Measurements from ENCODE around the gene AIG1. TPM values are rescaled to one million over a fixed set of nuclear protein-coding genes. Genes with fewer than 3 reads are reported as not detected.

Gene AIG1
- total and polyA plus RNA-seq, 4 donors: 19.9 to 31.7 (median 27.3) TPM

DNA sequence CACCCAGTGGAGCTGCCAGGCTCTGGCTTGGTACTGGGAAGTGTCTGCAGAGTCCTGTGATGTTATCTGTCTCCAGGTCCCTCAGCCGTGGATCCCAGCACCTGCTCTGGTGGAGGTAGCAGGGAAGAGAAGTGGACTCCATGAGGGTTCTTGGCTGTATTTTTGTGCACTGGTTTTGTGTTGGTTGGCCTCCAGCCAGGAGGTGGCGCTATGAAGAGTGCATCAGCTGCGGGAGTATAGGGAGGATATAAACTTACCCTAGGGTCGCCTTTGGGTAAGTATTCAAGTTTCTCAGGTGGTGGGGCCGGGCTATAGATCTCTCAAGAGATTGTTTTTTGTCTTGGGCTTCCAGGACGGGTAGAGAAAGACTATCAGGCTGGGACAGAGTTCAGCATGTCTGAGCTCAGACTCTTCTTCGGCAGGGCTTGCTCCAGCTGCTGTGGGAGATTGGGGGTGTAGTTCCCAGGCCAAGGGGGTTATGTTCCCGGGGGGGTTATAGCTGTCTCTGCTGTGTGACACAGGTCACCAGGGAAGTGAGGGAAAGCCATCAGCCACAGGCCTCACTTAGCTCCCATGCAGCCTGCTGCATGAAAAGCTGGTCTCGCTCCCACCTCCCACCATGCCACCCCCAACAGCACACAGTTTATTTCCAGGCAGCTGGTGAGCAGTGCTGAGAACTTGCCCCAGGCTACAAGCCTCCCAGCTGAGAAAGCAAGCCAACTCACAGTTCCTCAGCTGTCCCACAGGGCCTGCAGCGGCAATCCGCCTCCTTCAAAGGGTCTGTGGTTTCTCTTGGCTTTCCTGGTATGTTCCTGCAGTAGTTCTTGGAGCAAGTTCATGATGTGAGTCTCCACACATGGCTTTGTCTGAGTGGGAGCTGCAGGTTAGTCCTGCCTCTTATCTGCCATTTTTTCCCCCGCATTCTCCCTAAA, 115.7 kb downstream of the AIG1 start:
- peaks cover 0 to 5% (median 0%) of the 10 kb centered on the region in 5 donors for H3K4me1 ChIP-seq (ENCODE audit: control insufficient read depth in 5 of 5, insufficient read depth in 5 of 5, low read length in 5 of 5)
- H3K9ac ChIP-seq (ENCODE audit: insufficient read depth in 1 of 2, low read length in 2 of 2): no peak overlapping the region
- H3K27me3 ChIP-seq (ENCODE audit: control insufficient read depth in 3 of 3, insufficient read depth in 3 of 3, low read length in 2 of 3): no peaks in the 10 kb centered on the region
- H3K9me3 ChIP-seq (ENCODE audit: control insufficient read depth in 4 of 4, insufficient read depth in 3 of 4, low read length in 3 of 4): peaks cover 0 to 8% (median 2%) of the 10 kb centered on the region in 4 donors
- no peak overlapping the region for H3K4me3 ChIP-seq
- no peak for DNase-seq
- TF ChIP-seq, protein P1, sequence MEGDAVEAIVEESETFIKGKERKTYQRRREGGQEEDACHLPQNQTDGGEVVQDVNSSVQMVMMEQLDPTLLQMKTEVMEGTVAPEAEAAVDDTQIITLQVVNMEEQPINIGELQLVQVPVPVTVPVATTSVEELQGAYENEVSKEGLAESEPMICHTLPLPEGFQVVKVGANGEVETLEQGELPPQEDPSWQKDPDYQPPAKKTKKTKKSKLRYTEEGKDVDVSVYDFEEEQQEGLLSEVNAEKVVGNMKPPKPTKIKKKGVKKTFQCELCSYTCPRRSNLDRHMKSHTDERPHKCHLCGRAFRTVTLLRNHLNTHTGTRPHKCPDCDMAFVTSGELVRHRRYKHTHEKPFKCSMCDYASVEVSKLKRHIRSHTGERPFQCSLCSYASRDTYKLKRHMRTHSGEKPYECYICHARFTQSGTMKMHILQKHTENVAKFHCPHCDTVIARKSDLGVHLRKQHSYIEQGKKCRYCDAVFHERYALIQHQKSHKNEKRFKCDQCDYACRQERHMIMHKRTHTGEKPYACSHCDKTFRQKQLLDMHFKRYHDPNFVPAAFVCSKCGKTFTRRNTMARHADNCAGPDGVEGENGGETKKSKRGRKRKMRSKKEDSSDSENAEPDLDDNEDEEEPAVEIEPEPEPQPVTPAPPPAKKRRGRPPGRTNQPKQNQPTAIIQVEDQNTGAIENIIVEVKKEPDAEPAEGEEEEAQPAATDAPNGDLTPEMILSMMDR (IDR thresholded peaks at IDR 0.05; ENCODE audit: control extremely low read depth, extremely low read depth): no peak
- peaks cover 0 to 4% (median 1%) of the 10 kb centered on the region in 4 donors for H3K36me3 ChIP-seq (ENCODE audit: control insufficient read depth in 4 of 4, insufficient read depth in 4 of 4, low read length in 4 of 4)
- WGBS, 2 donors: 97% methylated on average over 12 of the region's 12 CpGs
- no peak for ATAC-seq (ENCODE audit: insufficient read depth, low FRiP score)
- no peak overlapping the region for H3K27ac ChIP-seq (ENCODE audit: low read depth in 1 of 2, low read length in 1 of 2)

DNA sequence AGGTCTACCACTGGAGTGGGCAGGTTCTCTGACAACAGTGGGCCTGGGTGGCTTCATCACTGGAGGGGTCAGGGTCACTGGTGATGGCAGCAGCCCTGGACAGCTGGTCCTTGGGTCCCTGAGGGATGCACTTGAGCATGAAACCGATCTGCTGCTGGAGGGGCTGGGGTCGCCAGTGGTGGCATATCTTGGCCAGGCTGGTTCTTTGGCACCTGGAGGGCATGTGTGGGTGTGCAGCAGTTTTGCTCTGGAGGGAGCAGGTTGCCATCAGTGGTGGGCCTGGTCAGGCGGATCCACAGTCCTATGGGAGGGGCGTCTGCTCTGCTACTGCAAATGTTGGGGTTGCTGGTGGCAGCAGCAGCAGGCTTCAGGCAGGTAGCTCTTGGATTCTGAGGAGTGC, 117.0 kb downstream of the AIG1 start:
- Histone ChIP-seq H3K27ac (ENCODE audit: low read depth in 1 of 2, low read length in 1 of 2) (no peak overlapping the region), H3K27me3 (ENCODE audit: control insufficient read depth in 3 of 3, insufficient read depth in 3 of 3, low read length in 2 of 3) (no peaks in the 10 kb centered on the region), H3K4me1 (ENCODE audit: control insufficient read depth in 5 of 5, insufficient read depth in 5 of 5, low read length in 5 of 5) (peaks cover 0 to 5% (median 0%) of the 10 kb centered on the region in 5 donors), H3K9ac (ENCODE audit: insufficient read depth in 1 of 2, low read length in 2 of 2) (no peak overlapping the region), H3K9me3 (ENCODE audit: control insufficient read depth in 4 of 4, insufficient read depth in 3 of 4, low read length in 3 of 4) (peaks cover 0 to 8% (median 2%) of the 10 kb centered on the region in 4 donors), H3K4me3 (no peak overlapping the region), H3K36me3 (ENCODE audit: control insufficient read depth in 4 of 4, insufficient read depth in 4 of 4, low read length in 4 of 4) (peaks cover 0 to 4% (median 1%) of the 10 kb centered on the region in 4 donors)
- ATAC-seq (ENCODE audit: insufficient read depth, low FRiP score) (no peak), DNase-seq (no peak)
- WGBS, 2 donors: 93 to 95% methylated on average over 4 of the region's 4 CpGs
- TF ChIP-seq, protein P1 (IDR thresholded peaks at IDR 0.05; ENCODE audit: control extremely low read depth, extremely low read depth): no peak

DNA sequence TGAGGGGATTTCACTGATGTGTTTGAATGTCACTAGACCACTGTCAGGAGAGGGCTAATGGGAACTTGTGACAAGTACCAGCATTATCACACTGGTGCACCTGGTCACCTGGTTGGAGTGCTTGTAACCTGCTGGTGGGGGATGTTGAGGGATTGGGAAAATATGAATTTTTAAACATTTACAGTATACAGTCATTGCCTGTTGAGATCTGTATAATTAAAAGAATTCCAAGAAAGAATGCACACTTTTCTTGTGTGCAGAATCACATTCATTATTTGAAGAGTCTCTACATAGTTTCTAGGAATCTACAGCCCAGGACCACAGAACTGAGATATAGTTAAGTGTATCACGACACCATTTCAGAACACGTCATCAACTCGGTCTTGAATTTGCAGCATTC, 118.4 kb downstream of the AIG1 start:
- WGBS, 2 donors: 94 to 95% methylated on average over 3 of the region's 3 CpGs

More for the DNA sequence above, 118.4 kb downstream of the AIG1 start:
- Histone ChIP-seq H3K27ac (ENCODE audit: low read depth in 1 of 2, low read length in 1 of 2) (no peak overlapping the region), H3K9me3 (ENCODE audit: control insufficient read depth in 4 of 4, insufficient read depth in 3 of 4, low read length in 3 of 4) (peaks cover 0 to 8% (median 2%) of the 10 kb centered on the region in 4 donors), H3K27me3 (ENCODE audit: control insufficient read depth in 3 of 3, insufficient read depth in 3 of 3, low read length in 2 of 3) (no peaks in the 10 kb centered on the region), H3K9ac (ENCODE audit: insufficient read depth in 1 of 2, low read length in 2 of 2) (no peak overlapping the region), H3K36me3 (ENCODE audit: control insufficient read depth in 4 of 4, insufficient read depth in 4 of 4, low read length in 4 of 4) (peaks cover 0 to 4% (median 1%) of the 10 kb centered on the region in 4 donors), H3K4me3 (no peak overlapping the region), H3K4me1 (ENCODE audit: control insufficient read depth in 5 of 5, insufficient read depth in 5 of 5, low read length in 5 of 5) (peaks cover 0 to 10% (median 0%) of the 10 kb centered on the region in 5 donors)
- DNase-seq (no peak), ATAC-seq (ENCODE audit: insufficient read depth, low FRiP score) (no peak)
- TF ChIP-seq, protein P1 (IDR thresholded peaks at IDR 0.05; ENCODE audit: control extremely low read depth, extremely low read depth): no peak
